NT2/D1 (cell line): ENCODE measurements around the gene PLEKHF1.

Source experiments
- YY1 ChIP-seq: IDR thresholded peaks from 2 replicates; pipeline ENCODE4 v1.6.1; 2011; ENCODE audit not compliant: insufficient read length, insufficient read depth
- ZNF274 ChIP-seq: IDR thresholded peaks from 2 replicates; pipeline ENCODE4 v1.6.1; 2011; ENCODE audit warnings: mild to moderate bottlenecking, low read depth, low read length

DNA sequence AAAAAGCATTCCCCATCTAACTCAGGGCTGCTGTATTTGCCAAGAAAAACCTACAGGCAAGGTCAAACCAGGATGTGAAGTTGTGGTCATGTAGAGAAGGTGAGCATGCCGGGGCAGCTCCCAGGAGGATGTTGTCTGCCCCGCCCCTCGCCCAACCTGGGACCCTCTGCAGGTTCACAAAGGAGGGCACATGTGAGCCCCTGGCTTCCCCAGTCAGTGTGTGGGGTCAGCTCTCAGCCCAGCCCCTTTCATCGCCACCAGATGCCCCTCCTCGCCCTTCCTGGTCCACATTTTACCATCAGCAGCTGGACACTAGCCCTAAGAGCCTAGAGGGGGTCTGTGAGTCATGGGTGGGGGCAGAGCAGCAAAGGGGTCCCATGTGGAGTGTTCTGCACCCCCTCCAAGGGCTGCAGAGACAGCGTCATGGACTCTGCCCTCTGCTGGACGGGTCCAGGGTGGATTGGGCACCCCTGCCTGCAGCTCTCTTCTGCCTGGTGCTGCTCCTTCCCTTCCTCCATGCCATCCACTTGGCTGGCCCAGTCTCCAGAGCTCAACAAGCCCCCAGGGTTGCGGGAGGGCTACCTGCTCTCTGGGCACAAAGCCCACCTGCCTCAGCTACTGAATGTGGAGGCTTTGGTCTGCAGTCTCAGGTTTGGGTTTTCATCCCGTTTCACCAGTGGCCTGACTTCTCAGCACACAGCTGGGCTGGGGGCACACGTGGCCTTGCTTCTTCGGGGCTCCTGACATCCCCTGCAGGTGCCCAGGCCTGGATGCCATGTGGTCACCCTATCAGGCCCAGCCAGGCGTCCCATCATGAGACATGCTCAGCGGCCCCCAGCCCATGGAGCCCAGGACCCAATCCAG, 3.7 kb downstream of the PLEKHF1 start:
- TF ChIP-seq ZNF274 (no peak), YY1 (no peak)
